Panc1 (cell line): ENCODE measurements around the gene C2orf42. TPM values are rescaled to one million over a fixed set of nuclear protein-coding genes. Genes with fewer than 3 reads are reported as not detected.

Source experiments
- ATAC-seq: fragments of 200-7000 bp; cut with Tn5 transposase; 2 replicates; pipeline ENCODE4 v1.9.1; 2020; ENCODE audit warnings: mild to moderate bottlenecking, moderate library complexity
- BruUV-seq: library from RNA; stranded (reverse); fragments of 400-500 nt; replicated peaks from 2 replicates; lab custom pipeline; 2021; lab: Mats Ljungman, UMichigan
- CTCF ChIA-PET: fragments of 300-600 bp; sonication (Branson Sonifier 250); formaldehyde crosslinking; loops from one replicate; lab custom pipeline; 2022; ENCODE audit warnings: antibody characterized with exemption; lab: Charles Lee
- POLR2A ChIA-PET: fragments of 300-600 bp; sonication (Branson Sonifier 250); formaldehyde crosslinking; loops from one replicate; lab custom pipeline; 2022; ENCODE audit warnings: antibody characterized with exemption; lab: Charles Lee
- DNase-seq: peaks from one replicate; pipeline ENCODE4 v3.0.0-alpha.2; 2010; ENCODE audit warnings: low read depth, low spot score
- H3K27ac ChIP-seq: 2 replicates; pipeline ENCODE4 v1.5.1; 2011; ENCODE audit warnings: mild to moderate bottlenecking, low read length, inconsistent platforms
- H3K27me3 ChIP-seq: fragments of 200-500 bp; sonication (Bioruptor generic); 2 replicates; pipeline ENCODE4 v1.6.0; 2014; ENCODE audit warnings: low read length, inconsistent platforms; ENCODE audit not compliant: control insufficient read depth, insufficient read depth
- H3K36me3 ChIP-seq: fragments of 200-500 bp; sonication (Bioruptor generic); 2 replicates; pipeline ENCODE4 v1.5.1; 2014; ENCODE audit warnings: inconsistent platforms, mild to moderate bottlenecking, low read length, moderate library complexity; ENCODE audit not compliant: control insufficient read depth, insufficient read depth
- H3K4me1 ChIP-seq: 2 replicates; pipeline ENCODE4 v1.5.1; 2011; ENCODE audit warnings: inconsistent platforms, mild to moderate bottlenecking, low read length, moderate library complexity; ENCODE audit not compliant: control insufficient read depth, insufficient read depth
- H3K4me3 ChIP-seq, 2 experiments: 2 replicates each; pipeline ENCODE4 v1.5.1; 2011 to 2012; ENCODE audit warnings: low read depth in 2 of 2, low read length in 2 of 2, mild to moderate bottlenecking in 2 of 2, inconsistent platforms in 1 of 2, moderate library complexity in 1 of 2
- H3K9me3 ChIP-seq: fragments of 200-500 bp; sonication (Bioruptor generic); 2 replicates; pipeline ENCODE4 v1.5.1; 2014; ENCODE audit warnings: low read depth, mild to moderate bottlenecking, inconsistent platforms, low read length, moderate library complexity; ENCODE audit not compliant: control insufficient read depth, insufficient read depth
- CTCF ChIP-seq: fragments of 450-650 bp; IDR thresholded peaks from 2 replicates; pipeline ENCODE4 v1.5.1; 2017; ENCODE audit warnings: mild to moderate bottlenecking
- POLR2AphosphoS5 ChIP-seq: IDR thresholded peaks from 2 replicates; pipeline ENCODE4 v1.6.1; 2012; ENCODE audit warnings: mild to moderate bottlenecking, low read depth, low read length, moderate library complexity
- REST ChIP-seq, 2 experiments: IDR thresholded peaks; 2 replicates each; pipeline ENCODE4 v1.6.1; 2011 to 2012; ENCODE audit warnings: low read depth in 2 of 2, control low read depth in 1 of 2, low read length in 1 of 2, mild to moderate bottlenecking in 1 of 2, moderate library complexity in 1 of 2; ENCODE audit not compliant: insufficient read depth in 1 of 2
- SIN3A ChIP-seq: IDR thresholded peaks from 2 replicates; pipeline ENCODE4 v1.6.1; 2012; ENCODE audit warnings: low read depth, mild to moderate bottlenecking, low read length, moderate library complexity, borderline replicate concordance; ENCODE audit not compliant: insufficient read depth
- TCF7L2 ChIP-seq: IDR thresholded peaks from 2 replicates; pipeline ENCODE4 v1.6.1; 2011; ENCODE audit warnings: mild to moderate bottlenecking, low read depth, low read length, inconsistent platforms
- in situ Hi-C: cut with HindIII; loops from 2 replicates; pipeline ENCODE4 v1.10.0; 2016; ENCODE audit warnings: low sequenced_read_pairs, low pct_unique_long_range_greater_than_20kb
- intact Hi-C: fragments of 100-400 bp; cut with micrococcal nuclease; formaldehyde crosslinking; loops from one replicate; pipeline ENCODE4 v1.10.0; 2022; ENCODE audit not compliant: unreplicated experiment
- total RNA-seq: library from RNA; stranded (reverse); gene quantifications from one replicate; pipeline ENCODE4 v1.2.1, GENCODE V29; 2021; ENCODE audit not compliant: unreplicated experiment

C2orf42 gene
- total RNA-seq, 1 experiment from 2014 or later: 15.4 TPM

GRCh38 chr2:70212298-70212932 is 21.6 kb upstream of the C2orf42 start:
- Histone ChIP-seq H3K9me3 (no peaks in the 10 kb centered on the region), H3K36me3 (peaks cover 37% of the 10 kb centered on the region), H3K4me3 (no peak overlapping the region), H3K27ac (no peak overlapping the region), H3K27me3 (no peaks in the 10 kb centered on the region), H3K4me1 (peaks cover 4% of the 10 kb centered on the region; the same call in 1 of the 2 replicates)
- ChIA-PET CTCF (no interaction called here), POLR2A (interaction anchor here (0.6 kb wide), 1 partner anchor 31 kb away, joined by 3 read pairs; no protein-coding TSS in a partner anchor)
- ATAC-seq (no peak), DNase-seq (no peak)
- in situ Hi-C loops: no loop called here
- no TSS peak for BruUV-seq
- TF ChIP-seq REST (IDR thresholded peaks at IDR 0.05; ENCODE audit: insufficient read depth in 1 of 2, low read depth in 2 of 2, low read length in 1 of 2) (no peak), SIN3A (no peak), CTCF (no peak)
- intact Hi-C loops: no loop called here

GRCh38 chr2:70211595-70211994 is 20.8 kb upstream of the C2orf42 start:
- ChIA-PET POLR2A (no interaction called here), CTCF (no interaction called here)
- Histone ChIP-seq H3K4me3 (no peak overlapping the region), H3K27ac (no peak overlapping the region), H3K36me3 (peaks cover 34% of the 10 kb centered on the region), H3K9me3 (no peaks in the 10 kb centered on the region), H3K4me1 (peaks cover 4% of the 10 kb centered on the region; the same call in 1 of the 2 replicates), H3K27me3 (no peaks in the 10 kb centered on the region)
- TF ChIP-seq POLR2AphosphoS5 (no peak), CTCF (no peak), SIN3A (no peak), TCF7L2 (no peak), REST (IDR thresholded peaks at IDR 0.05; ENCODE audit: insufficient read depth in 1 of 2, low read depth in 2 of 2, low read length in 1 of 2) (no peak)
- no peak for ATAC-seq
- intact Hi-C loops (no loop called here), in situ Hi-C loops (no loop called here)
- DNase-seq: no peak
- BruUV-seq: no TSS peak
